H9 (cell line): ENCODE data around the gene CXCL3. TPM values are rescaled to one million over a fixed set of nuclear protein-coding genes. Genes with fewer than 3 reads are reported as not detected.

Experiments
- DNase-seq: peaks from one replicate; pipeline ENCODE4 v3.0.0-alpha.2; 2017
- H2AFZ ChIP-seq: one replicate; pipeline ENCODE4 v1.6.1; 2013; ENCODE audit warnings: mild to moderate bottlenecking, low read length, control low read depth, moderate library complexity
- H2AK5ac ChIP-seq: 2 replicates; pipeline ENCODE4 v1.6.1; 2013; ENCODE audit warnings: low read length, control low read depth, mixed read lengths; ENCODE audit not compliant: insufficient read length
- H2BK120ac ChIP-seq: one replicate; pipeline ENCODE4 v1.6.1; 2013; ENCODE audit warnings: low read depth, mild to moderate bottlenecking, low read length, control low read depth, inconsistent platforms; ENCODE audit not compliant: poor library complexity, severe bottlenecking
- H2BK12ac ChIP-seq: 2 replicates; pipeline ENCODE4 v1.6.1; 2013; ENCODE audit warnings: low read length, control low read depth, mixed read lengths, low read depth; ENCODE audit not compliant: insufficient read length
- H2BK15ac ChIP-seq: 2 replicates; pipeline ENCODE4 v1.6.1; 2013; ENCODE audit warnings: low read depth, low read length, control low read depth
- H2BK20ac ChIP-seq: one replicate; pipeline ENCODE4 v1.6.1; 2013; ENCODE audit warnings: low read depth, mild to moderate bottlenecking, low read length, control low read depth, inconsistent platforms; ENCODE audit not compliant: poor library complexity, severe bottlenecking
- H2BK5ac ChIP-seq: 2 replicates; pipeline ENCODE4 v1.6.1; 2013; ENCODE audit warnings: low read length, control low read depth, mixed read lengths; ENCODE audit not compliant: insufficient read length
- H3K14ac ChIP-seq: 2 replicates; pipeline ENCODE4 v1.6.1; 2013; ENCODE audit warnings: low read length, control low read depth; ENCODE audit not compliant: insufficient read depth
- H3K18ac ChIP-seq: 2 replicates; pipeline ENCODE4 v1.6.1; 2013; ENCODE audit warnings: low read depth, mild to moderate bottlenecking, mixed read lengths, low read length, control low read depth; ENCODE audit not compliant: insufficient read length
- H3K23ac ChIP-seq: 2 replicates; pipeline ENCODE4 v1.6.1; 2013; ENCODE audit warnings: low read length, control low read depth, mixed read lengths, low read depth; ENCODE audit not compliant: insufficient read length
- H3K23me2 ChIP-seq: 2 replicates; pipeline ENCODE4 v1.6.1; 2013; ENCODE audit warnings: low read depth, mild to moderate bottlenecking, mixed read lengths, low read length, control low read depth; ENCODE audit not compliant: insufficient read length, poor library complexity, severe bottlenecking
- H3K27ac ChIP-seq: 2 replicates; pipeline ENCODE4 v1.5.1; 2013; ENCODE audit warnings: low read length, control low read depth, mixed read lengths, low read depth; ENCODE audit not compliant: insufficient read length
- H3K27me3 ChIP-seq: 2 replicates; pipeline ENCODE4 v1.6.1; 2013; ENCODE audit warnings: low read length, control low read depth, inconsistent platforms; ENCODE audit not compliant: insufficient read depth
- H3K4ac ChIP-seq: 2 replicates; pipeline ENCODE4 v1.6.1; 2013; ENCODE audit warnings: low read depth, mild to moderate bottlenecking, control low read depth, inconsistent platforms, low read length, moderate library complexity
- H3K4me1 ChIP-seq: 2 replicates; pipeline ENCODE4 v1.6.1; 2013; ENCODE audit warnings: low read length, control low read depth, inconsistent platforms; ENCODE audit not compliant: insufficient read depth
- H3K4me2 ChIP-seq: 2 replicates; pipeline ENCODE4 v1.6.1; 2013; ENCODE audit warnings: low read length, control low read depth, mixed read lengths; ENCODE audit not compliant: insufficient read length, insufficient read depth
- H3K56ac ChIP-seq: 2 replicates; pipeline ENCODE4 v1.6.1; 2013; ENCODE audit warnings: low read depth, mild to moderate bottlenecking, mixed read lengths, low read length, control low read depth; ENCODE audit not compliant: insufficient read length
- H3K79me1 ChIP-seq: 2 replicates; pipeline ENCODE4 v1.6.1; 2013; ENCODE audit warnings: low read depth, mild to moderate bottlenecking, moderate library complexity, low read length, control low read depth, inconsistent platforms; ENCODE audit not compliant: insufficient read depth, poor library complexity, severe bottlenecking
- H3K79me2 ChIP-seq: 2 replicates; pipeline ENCODE4 v1.6.1; 2013; ENCODE audit warnings: low read length, control low read depth, inconsistent platforms; ENCODE audit not compliant: insufficient read depth
- H3K9ac ChIP-seq: 2 replicates; pipeline ENCODE4 v1.6.1; 2013; ENCODE audit warnings: low read length, control low read depth, mixed read lengths; ENCODE audit not compliant: insufficient read length; ENCODE audit errors: extremely low read depth
- H3K9me3 ChIP-seq: one replicate; pipeline ENCODE4 v1.6.1; 2013; ENCODE audit warnings: low read depth, low read length, inconsistent platforms; ENCODE audit not compliant: control insufficient read depth
- H3T11ph ChIP-seq: one replicate; pipeline ENCODE4 v1.6.1; 2013; ENCODE audit warnings: mild to moderate bottlenecking, low read length, control low read depth, inconsistent platforms
- H4K20me1 ChIP-seq: one replicate; pipeline ENCODE4 v1.6.1; 2013; ENCODE audit not compliant: control insufficient read depth, insufficient read length, insufficient read depth
- H4K5ac ChIP-seq: 2 replicates; pipeline ENCODE4 v1.6.1; 2013; ENCODE audit warnings: low read depth, mild to moderate bottlenecking, mixed read lengths, low read length, control low read depth; ENCODE audit not compliant: insufficient read length
- H4K8ac ChIP-seq: replicated peaks from 2 replicates; pipeline ENCODE4 v1.6.1; 2013; ENCODE audit warnings: low read length, control low read depth, mixed read lengths, low read depth; ENCODE audit not compliant: insufficient read length
- H4K91ac ChIP-seq: 2 replicates; pipeline ENCODE4 v1.6.1; 2013; ENCODE audit warnings: low read depth, mild to moderate bottlenecking, moderate library complexity, mixed read lengths, low read length, control low read depth; ENCODE audit not compliant: insufficient read length
- H3K27ac Mint-ChIP-seq, 3 experiments: 2 replicates in 2 of 3; 3 replicates in 1 of 3; pipeline ENCODE4 v1.8.0; 2020 to 2021; ENCODE audit warnings: mixed read lengths in 3 of 3, mild to moderate bottlenecking in 1 of 3, moderate library complexity in 1 of 3
- H3K27me3 Mint-ChIP-seq: 2 replicates; pipeline ENCODE4 v1.8.0; 2021; ENCODE audit warnings: low read depth, mild to moderate bottlenecking, moderate library complexity, mixed read lengths
- H3K36me3 Mint-ChIP-seq, 3 experiments: 2 replicates in 2 of 3; 3 replicates in 1 of 3; pipeline ENCODE4 v1.8.0; 2020 to 2021; ENCODE audit warnings: low read depth in 3 of 3, mixed read lengths in 3 of 3; ENCODE audit not compliant: insufficient read depth in 1 of 3
- H3K4me1 Mint-ChIP-seq, 2 experiments: 2 replicates each; pipeline ENCODE4 v1.8.0; 2020; ENCODE audit warnings: mixed read lengths in 2 of 2
- H3K4me3 Mint-ChIP-seq, 2 experiments: 2 replicates in 1 of 2; 3 replicates in 1 of 2; pipeline ENCODE4 v1.8.0; 2020 to 2021; ENCODE audit warnings: mild to moderate bottlenecking in 2 of 2, mixed read lengths in 2 of 2, moderate library complexity in 1 of 2
- H3K9me3 Mint-ChIP-seq, 2 experiments: 2 replicates in 1 of 2; 3 replicates in 1 of 2; pipeline ENCODE4 v1.8.0; 2020; ENCODE audit warnings: mild to moderate bottlenecking in 2 of 2, mixed read lengths in 2 of 2, moderate library complexity in 1 of 2
- CTCF ChIP-seq: fragments of 200-600 bp; sonication (generic); conservative IDR thresholded peaks from 3 replicates; pipeline ENCODE4 v1.8.0; 2021; ENCODE audit warnings: antibody characterized with exemption, mild to moderate bottlenecking
- WGBS: extraction: QIAGEN DNeasy Blood & Tissue Kit; methylation state at CpG from one replicate; pipeline ENCODE4 v1.1.7; 2013; ENCODE audit warnings: missing lambda C conversion rate, low lambda C conversion rate, mixed read lengths; ENCODE audit not compliant: insufficient read length; ENCODE audit errors: extremely low coverage; 5-methylcytosine and 5-hydroxymethylcytosine counted together
- total RNA-seq: library from RNA; stranded (reverse); gene quantifications from 2 replicates; pipeline ENCODE4 v1.2.1, GENCODE V29; 2021

The CXCL3 gene
- total RNA-seq, 1 experiment from 2014 or later: 3.7 TPM

GRCh38 chr4:74009307-74009706 lies 29.2 kb downstream of the CXCL3 start:
- no peak overlapping the region for H3K9ac ChIP-seq
- no peak overlapping the region for H3K4ac ChIP-seq
- no peak overlapping the region for H2BK120ac ChIP-seq
- no peak overlapping the region for H3K23ac ChIP-seq
- Mint-ChIP-seq H3K27ac (no peak overlapping the region), H3K36me3 (peaks cover 0 to 22% (median 4%) of the 10 kb centered on the region in 3 experiments; a peak in 4 of 7 replicates), H3K9me3 (no peaks in the 10 kb centered on the region), H3K27me3 (no peaks in the 10 kb centered on the region), H3K4me3 (no peak overlapping the region), H3K4me1 (peaks cover 9 to 19% of the 10 kb centered on the region in 2 experiments)
- WGBS: no CpG with 5 or more reads among the region's 3 CpGs
- no peak overlapping the region for H2BK15ac ChIP-seq
- no peak overlapping the region for H3K18ac ChIP-seq
- H4K8ac ChIP-seq: no peak overlapping the region
- no peak overlapping the region for H2BK12ac ChIP-seq
- no peak overlapping the region for H3K27ac ChIP-seq
- H3K4me2 ChIP-seq: no peak overlapping the region
- no peak for DNase-seq
- H3K14ac ChIP-seq: no peak overlapping the region
- H3K4me1 ChIP-seq: no peaks in the 10 kb centered on the region; the same call in 1 of the 2 replicates
- no peaks in the 10 kb centered on the region for H3K79me2 ChIP-seq
- no peak overlapping the region for H2BK20ac ChIP-seq
- H2BK5ac ChIP-seq: no peak overlapping the region
- no peak overlapping the region for H2AFZ ChIP-seq
- no peaks in the 10 kb centered on the region for H3K79me1 ChIP-seq
- no peak overlapping the region for H3T11ph ChIP-seq
- no peak overlapping the region for H4K5ac ChIP-seq
- H3K23me2 ChIP-seq: no peaks in the 10 kb centered on the region
- H3K27me3 ChIP-seq: no peaks in the 10 kb centered on the region
- H2AK5ac ChIP-seq: no peak overlapping the region
- no peak for TF ChIP-seq CTCF
- H3K56ac ChIP-seq: no peak overlapping the region
- H3K9me3 ChIP-seq: no peaks in the 10 kb centered on the region
- no peak overlapping the region for H4K91ac ChIP-seq
- H4K20me1 ChIP-seq: no peaks in the 10 kb centered on the region
